Ishikawa (cell line): ENCODE data around the gene BOLA3.

ENCODE experiments used
- CEBPB ChIP-seq: IDR thresholded peaks from 2 replicates; pipeline ENCODE4 v1.6.1; 2012
- CREB1 ChIP-seq: IDR thresholded peaks from 2 replicates; pipeline ENCODE4 v1.6.1; 2012; ENCODE audit warnings: low read depth
- EP300 ChIP-seq: IDR thresholded peaks from 2 replicates; pipeline ENCODE4 v1.6.1; 2012; ENCODE audit warnings: borderline replicate concordance
- FOXM1 ChIP-seq: IDR thresholded peaks from 2 replicates; pipeline ENCODE4 v1.6.1; 2012; ENCODE audit warnings: low read depth, borderline replicate concordance
- MAX ChIP-seq: IDR thresholded peaks from 2 replicates; pipeline ENCODE4 v1.6.1; 2012
- RAD21 ChIP-seq: IDR thresholded peaks from 2 replicates; pipeline ENCODE4 v1.6.1; 2012; ENCODE audit warnings: low read depth
- REST ChIP-seq: IDR thresholded peaks from 2 replicates; pipeline ENCODE4 v1.6.1; 2012; ENCODE audit warnings: low read depth, mild to moderate bottlenecking
- TAF1 ChIP-seq: IDR thresholded peaks from 2 replicates; pipeline ENCODE4 v1.6.1; 2012; ENCODE audit warnings: low read depth, mild to moderate bottlenecking
- TEAD4 ChIP-seq: IDR thresholded peaks from 2 replicates; pipeline ENCODE4 v1.6.1; 2012
- YY1 ChIP-seq: IDR thresholded peaks from 2 replicates; pipeline ENCODE4 v1.6.1; 2012; ENCODE audit warnings: low read depth

GRCh38 chr2:74138600-74139323 is 8.9 kb downstream of the BOLA3 start:
- no peak for TF ChIP-seq TAF1
- no peak for TF ChIP-seq EP300
- no peak for TF ChIP-seq TEAD4
- no peak for TF ChIP-seq YY1
- no peak for TF ChIP-seq CREB1
- no peak for TF ChIP-seq REST
- TF ChIP-seq RAD21: no peak
- TF ChIP-seq MAX: no peak
- TF ChIP-seq FOXM1: no peak
- no peak for TF ChIP-seq CEBPB
